Esophagus squamous epithelium (tissue), 5 donors: ENCODE data around the gene SPECC1L. TPM values are rescaled to one million over a fixed set of nuclear protein-coding genes. Genes with fewer than 3 reads are reported as not detected.
"Not testable (repeated sequence)": the region's sequence is repeated elsewhere in the genome, so short reads cannot be mapped to it uniquely, and the experiment has no call there.

Source experiments
- DNase-seq: peaks from one replicate; lab custom pipeline; 2025; lab: John Stamatoyannopoulos, UW
- H3K27ac ChIP-seq, 4 donors: fragments of 200-600 bp; sonication (generic); one replicate each; pipeline ENCODE4 v1.5.1; 2016 to 2019; ENCODE audit warnings: mild to moderate bottlenecking in 1 of 4
- H3K27me3 ChIP-seq, 4 donors: fragments of 200-600 bp; sonication (generic); 1 replicate in 3 of 4; 2 replicates in 1 of 4; pipeline versions ENCODE4 v1.5.1 to v1.6.0; 2017 to 2021; ENCODE audit warnings: antibody characterized with exemption in 1 of 4
- H3K36me3 ChIP-seq, 3 donors: fragments of 200-600 bp; sonication (generic); one replicate each; pipeline ENCODE4 v1.5.1; 2016 to 2019
- H3K4me1 ChIP-seq, 3 donors: fragments of 200-600 bp; sonication (generic); one replicate each; pipeline ENCODE4 v1.5.1; 2017 to 2019
- H3K4me3 ChIP-seq, 4 donors: fragments of 200-600 bp; sonication (generic); 1 replicate in 3 of 4; 2 replicates in 1 of 4; pipeline ENCODE4 v1.5.1; 2016 to 2019; ENCODE audit warnings: mild to moderate bottlenecking in 2 of 4, moderate library complexity in 1 of 4
- H3K9me3 ChIP-seq, 3 donors: fragments of 200-600 bp; sonication (generic); one replicate each; pipeline ENCODE4 v1.5.1; 2016 to 2019
- POLR2A ChIP-seq, 4 donors: fragments of 450-650 bp; IDR thresholded peaks; one replicate each; pipeline ENCODE4 v1.6.1; 2017; ENCODE audit warnings: antibody characterized with exemption in 4 of 4, mild to moderate bottlenecking in 4 of 4, moderate library complexity in 3 of 4
- WGBS, 2 donors: methylation state at CpG; one replicate each; pipeline ENCODE4 v1.1.5; 2018; 5-methylcytosine and 5-hydroxymethylcytosine counted together
- intact Hi-C: fragments of 100-400 bp; cut with DNase I; formaldehyde crosslinking; loops from one replicate; pipeline ENCODE4 v1.15.0; 2022
- total RNA-seq, 4 donors: library from RNA; depleted of rRNA; stranded (reverse); fragments of >200 nt; gene quantifications; one replicate each; pipeline ENCODE4 v1.1.0, GENCODE V29; 2016
- TF ChIP-seq, protein P1 (sequence below), 6 experiments: fragments of 450-650 bp in 4 of 6; fragments of 200-600 bp in 2 of 6; sonication (generic) in 2 of 6; IDR thresholded peaks; one replicate each; pipeline ENCODE4 v1.5.1; 2016 to 2019; ENCODE audit warnings: antibody characterized with exemption in 6 of 6, mild to moderate bottlenecking in 4 of 6, moderate library complexity in 4 of 6
- donor health status: DM: yes; HTN: yes; CAD: no.

The SPECC1L gene
- total RNA-seq, 4 donors from 2014 or later, result 21.4 to 31.9 (median 27.7) TPM

DNA sequence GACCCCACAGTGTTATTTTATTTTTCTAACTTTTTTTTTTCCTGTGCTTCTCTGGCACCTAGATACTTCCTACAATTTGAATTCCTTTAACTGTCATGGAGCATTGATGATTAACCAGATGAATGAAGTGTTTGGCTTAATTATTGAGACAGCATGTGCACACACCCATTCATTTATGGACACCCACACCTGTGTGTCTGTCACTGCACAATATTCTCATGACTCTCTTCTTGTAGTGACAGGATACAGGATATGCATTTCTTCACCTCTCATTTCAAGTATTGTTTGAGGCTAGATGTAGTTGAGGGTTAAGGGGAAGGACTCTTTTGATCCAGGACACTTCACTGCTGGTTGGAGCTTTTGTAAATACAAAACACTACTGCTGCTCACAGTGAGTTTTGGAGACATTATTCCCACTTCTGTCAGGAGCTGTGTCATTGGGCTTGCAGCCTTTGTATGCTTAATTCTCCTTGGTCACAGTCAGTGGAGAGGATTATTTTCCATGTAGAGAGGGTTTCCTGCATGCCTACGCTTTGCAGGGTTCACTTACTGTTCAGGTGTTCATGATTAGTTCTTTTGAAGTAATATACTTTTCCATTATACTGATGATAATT is 33.5 kb downstream of the SPECC1L start:
- peaks cover 32 to 74% (median 36%) of the 10 kb centered on the region in 3 donors for H3K4me1 ChIP-seq
- DNase-seq, result no peak
- WGBS, 2 donors, result 45 to 60% methylated on average over 1 of the region's 1 CpG
- peak overlapping the region in 2 of 4 donors; percentile 2 to 8 for H3K4me3 ChIP-seq
- H3K27me3 ChIP-seq, result no peaks in the 10 kb centered on the region
- no peaks in the 10 kb centered on the region for H3K9me3 ChIP-seq
- intact Hi-C loops, result no loop called here
- peak overlapping the region; percentile 64 to 86 (median 78) for H3K27ac ChIP-seq
- peaks cover 0 to 7% (median 0%) of the 10 kb centered on the region in 3 donors for H3K36me3 ChIP-seq
- no peak for TF ChIP-seq POLR2A (IDR thresholded peaks at IDR 0.05)
- TF ChIP-seq, protein P1, sequence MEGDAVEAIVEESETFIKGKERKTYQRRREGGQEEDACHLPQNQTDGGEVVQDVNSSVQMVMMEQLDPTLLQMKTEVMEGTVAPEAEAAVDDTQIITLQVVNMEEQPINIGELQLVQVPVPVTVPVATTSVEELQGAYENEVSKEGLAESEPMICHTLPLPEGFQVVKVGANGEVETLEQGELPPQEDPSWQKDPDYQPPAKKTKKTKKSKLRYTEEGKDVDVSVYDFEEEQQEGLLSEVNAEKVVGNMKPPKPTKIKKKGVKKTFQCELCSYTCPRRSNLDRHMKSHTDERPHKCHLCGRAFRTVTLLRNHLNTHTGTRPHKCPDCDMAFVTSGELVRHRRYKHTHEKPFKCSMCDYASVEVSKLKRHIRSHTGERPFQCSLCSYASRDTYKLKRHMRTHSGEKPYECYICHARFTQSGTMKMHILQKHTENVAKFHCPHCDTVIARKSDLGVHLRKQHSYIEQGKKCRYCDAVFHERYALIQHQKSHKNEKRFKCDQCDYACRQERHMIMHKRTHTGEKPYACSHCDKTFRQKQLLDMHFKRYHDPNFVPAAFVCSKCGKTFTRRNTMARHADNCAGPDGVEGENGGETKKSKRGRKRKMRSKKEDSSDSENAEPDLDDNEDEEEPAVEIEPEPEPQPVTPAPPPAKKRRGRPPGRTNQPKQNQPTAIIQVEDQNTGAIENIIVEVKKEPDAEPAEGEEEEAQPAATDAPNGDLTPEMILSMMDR (IDR thresholded peaks at IDR 0.05), result no peak

DNA sequence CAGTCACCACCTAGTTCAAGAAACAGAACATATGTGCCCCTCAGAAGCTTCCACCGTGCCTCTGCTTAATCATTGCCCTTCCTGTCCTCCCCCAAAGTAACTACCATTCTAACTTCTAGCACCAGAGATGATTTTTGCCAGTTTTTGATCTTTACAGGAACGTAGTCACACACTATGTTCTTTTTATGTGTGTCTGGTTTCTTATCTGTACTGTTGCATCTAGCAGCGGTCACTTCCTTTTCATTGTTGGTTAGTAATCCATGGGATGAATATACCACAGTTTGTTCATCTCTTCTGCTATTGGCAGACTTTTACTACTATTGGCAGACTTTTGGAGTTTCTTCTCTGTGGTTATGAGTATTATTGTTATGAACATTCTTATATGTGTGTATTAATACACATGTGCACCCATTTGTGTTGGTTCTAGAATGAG is 34.6 kb downstream of the SPECC1L start:
- no peak for DNase-seq
- Histone ChIP-seq H3K36me3 (peaks cover 0 to 16% (median 0%) of the 10 kb centered on the region in 3 donors), H3K27ac (peak overlapping the region; percentile 56 to 86 (median 78)), H3K27me3 (no peaks in the 10 kb centered on the region), H3K9me3 (no peaks in the 10 kb centered on the region), H3K4me1 (peaks cover 32 to 73% (median 36%) of the 10 kb centered on the region in 3 donors), H3K4me3 (peak overlapping the region in 1 of 4 donors; percentile 3)
- intact Hi-C loops, result no loop called here
- no peak for TF ChIP-seq POLR2A (IDR thresholded peaks at IDR 0.05)
- TF ChIP-seq, protein P1 (IDR thresholded peaks at IDR 0.05), result no peak
- WGBS, 2 donors, result 42 to 52% methylated on average over 3 of the region's 3 CpGs

DNA sequence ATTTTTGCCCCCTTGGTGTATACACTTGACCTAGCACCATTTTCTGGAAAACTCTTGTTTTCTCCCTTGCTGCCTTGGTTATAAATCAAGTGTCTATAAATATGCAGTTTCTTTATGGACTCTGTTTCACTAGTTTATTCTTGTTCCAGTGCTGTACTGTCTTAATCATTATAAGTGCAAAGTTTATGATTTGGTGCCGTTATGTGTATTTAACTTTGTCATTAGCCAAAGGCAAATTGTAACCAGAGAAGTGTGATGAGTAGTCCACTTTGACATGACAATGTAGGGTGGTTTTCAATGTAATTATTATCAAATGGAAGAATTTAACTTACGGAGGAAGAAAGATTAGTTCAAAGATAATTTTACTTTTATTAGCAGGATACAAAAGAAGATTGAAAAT is 40.3 kb downstream of the SPECC1L start:
- TF ChIP-seq, protein P1 (IDR thresholded peaks at IDR 0.05), result no peak
- no peak for TF ChIP-seq POLR2A (IDR thresholded peaks at IDR 0.05)
- whole genome bisulfite sequencing, 2 donors, result 53 to 57% methylated on average over 2 of the region's 2 CpGs
- DNase-seq, result no peak
- intact Hi-C loops, result no loop called here
- Histone ChIP-seq H3K9me3 (no peaks in the 10 kb centered on the region), H3K36me3 (peaks cover 0 to 51% (median 0%) of the 10 kb centered on the region in 3 donors), H3K27me3 (no peaks in the 10 kb centered on the region), H3K4me3 (no peak overlapping the region), H3K27ac (no peak overlapping the region), H3K4me1 (peaks cover 0 to 30% (median 6%) of the 10 kb centered on the region in 3 donors)

DNA sequence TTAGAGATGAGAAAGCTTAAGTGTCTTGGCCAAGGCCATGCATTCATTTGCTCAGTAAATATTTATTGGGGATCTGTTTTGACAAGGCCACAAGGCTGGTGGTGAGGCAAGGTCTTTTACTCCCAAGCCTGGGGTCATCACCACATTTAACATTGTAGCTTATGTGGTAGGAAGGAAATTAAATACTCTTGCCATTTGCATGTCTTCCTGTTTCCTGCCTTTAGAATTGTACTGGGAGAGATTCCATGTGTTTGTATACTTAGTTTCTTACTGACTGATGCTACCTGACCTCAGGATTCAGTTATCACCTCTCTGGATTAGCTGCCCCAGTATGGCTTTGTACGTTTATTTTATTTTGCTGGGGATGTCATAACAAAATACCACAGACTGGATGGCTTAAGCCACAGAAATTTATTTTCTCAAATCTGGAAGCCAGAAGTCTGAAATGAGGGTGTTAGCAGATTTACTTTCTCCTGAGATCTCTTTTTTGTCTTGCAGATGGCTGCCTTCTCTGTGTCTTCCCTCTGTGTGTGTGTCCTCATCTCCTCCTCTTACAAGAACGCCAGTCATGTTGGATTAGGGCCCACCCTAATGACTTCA is 44.8 kb downstream of the SPECC1L start:
- intact Hi-C loops, result no loop called here
- WGBS, 2 donors, result 49 to 59% methylated on average over 2 of the region's 2 CpGs
- Histone ChIP-seq H3K36me3 (peaks cover 0 to 68% (median 4%) of the 10 kb centered on the region in 3 donors), H3K4me3 (no peak overlapping the region), H3K27ac (peak overlapping the region in 2 of 4 donors; percentile 34 to 47), H3K9me3 (no peaks in the 10 kb centered on the region), H3K27me3 (no peaks in the 10 kb centered on the region), H3K4me1 (peaks cover 0 to 16% (median 6%) of the 10 kb centered on the region in 3 donors)
- DNase-seq, result no peak
- TF ChIP-seq, protein P1 (IDR thresholded peaks at IDR 0.05), result no peak

DNA sequence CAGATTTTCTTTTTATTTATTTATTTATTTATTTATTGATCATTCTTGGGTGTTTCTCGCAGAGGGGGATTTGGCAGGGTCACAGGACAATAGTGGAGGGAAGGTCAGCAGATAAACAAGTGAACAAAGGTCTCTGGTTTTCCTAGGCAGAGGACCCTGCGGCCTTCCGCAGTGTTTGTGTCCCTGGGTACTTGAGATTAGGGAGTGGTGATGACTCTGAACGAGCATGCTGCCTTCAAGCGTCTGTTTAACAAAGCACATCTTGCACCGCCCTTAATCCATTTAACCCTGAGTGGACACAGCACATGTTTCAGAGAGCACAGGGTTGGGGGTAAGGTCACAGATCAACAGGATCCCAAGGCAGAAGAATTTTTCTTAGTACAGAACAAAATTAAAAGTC is 45.6 kb downstream of the SPECC1L start:
- H3K27me3 ChIP-seq, DNase-seq, H3K4me3 ChIP-seq, H3K9me3 ChIP-seq, intact Hi-C loops: not testable (repeated sequence)
- peaks cover 0 to 76% (median 4%) of the 10 kb centered on the region in 3 donors for H3K36me3 ChIP-seq
- H3K27ac ChIP-seq, result peak overlapping the region in 1 of 4 donors; percentile 23
- WGBS, 2 donors, result no CpG with 5 or more reads among the region's 6 CpGs
- H3K4me1 ChIP-seq, result peaks cover 0 to 16% (median 6%) of the 10 kb centered on the region in 3 donors

DNA sequence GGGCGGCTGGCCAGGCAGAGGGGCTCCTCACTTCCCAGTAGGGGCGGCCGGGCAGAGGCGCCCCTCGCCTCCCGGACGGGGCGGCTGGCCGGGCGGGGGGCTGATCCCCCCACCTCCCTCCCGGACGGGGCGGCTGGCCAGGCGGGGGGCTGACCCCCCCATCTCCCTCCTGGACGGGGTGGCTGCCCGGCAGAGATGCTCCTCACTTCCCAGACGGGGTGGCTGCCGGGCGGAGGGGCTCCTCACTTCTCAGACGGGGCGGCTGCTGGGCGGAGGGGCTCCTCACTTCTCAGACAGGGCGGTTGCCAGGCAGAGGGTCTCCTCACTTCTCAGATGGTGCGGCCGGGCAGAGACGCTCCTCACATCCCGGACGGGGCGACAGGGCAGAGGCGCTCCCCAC is 46.9 kb downstream of the SPECC1L start:
- Histone ChIP-seq H3K4me1 (peaks cover 0 to 16% (median 6%) of the 10 kb centered on the region in 3 donors), H3K36me3 (peaks cover 0 to 89% (median 4%) of the 10 kb centered on the region in 3 donors)
- intact Hi-C loops, DNase-seq, H3K9me3 ChIP-seq, H3K27me3 ChIP-seq, H3K4me3 ChIP-seq, H3K27ac ChIP-seq: not testable (repeated sequence)
- no CpG with 5 or more reads among the region's 30 CpGs for WGBS, 2 donors
